Liver (tissue), 3 donors: ENCODE measurements around the gene KRTAP9-3.

Source experiments
- EGR1 ChIP-seq, 2 donors: IDR thresholded peaks; 2 replicates each; pipeline ENCODE4 v1.6.1; 2016 to 2018; ENCODE audit warnings: antibody characterized with exemption in 2 of 2, low read depth in 2 of 2
- FOXA2 ChIP-seq: IDR thresholded peaks from 2 replicates; pipeline ENCODE4 v1.6.1; 2016; ENCODE audit warnings: antibody characterized with exemption
- GABPA ChIP-seq, 2 donors: IDR thresholded peaks in 1 of 2; conservative IDR thresholded peaks in 1 of 2; 2 replicates each; pipeline ENCODE4 v1.6.1; 2016; ENCODE audit warnings: antibody characterized with exemption in 2 of 2, mild to moderate bottlenecking in 1 of 2, moderate library complexity in 1 of 2
- HNF4G ChIP-seq: IDR thresholded peaks from 2 replicates; pipeline ENCODE4 v1.6.1; 2016; ENCODE audit warnings: antibody characterized with exemption
- JUND ChIP-seq, 2 donors: IDR thresholded peaks; 2 replicates each; pipeline ENCODE4 v1.6.1; 2016; ENCODE audit warnings: antibody characterized with exemption in 2 of 2
- NR2F2 ChIP-seq: IDR thresholded peaks from 2 replicates; pipeline ENCODE4 v1.6.1; 2016; ENCODE audit warnings: antibody characterized with exemption
- TAF1 ChIP-seq: conservative IDR thresholded peaks from 2 replicates; pipeline ENCODE4 v1.6.1; 2016; ENCODE audit warnings: antibody characterized with exemption, mild to moderate bottlenecking
- YY1 ChIP-seq: IDR thresholded peaks from 2 replicates; pipeline ENCODE4 v1.6.1; 2016; ENCODE audit warnings: antibody characterized with exemption, mild to moderate bottlenecking
- TF ChIP-seq, protein P1 (sequence below): fragments of 150-350 bp; IDR thresholded peaks from 2 replicates; pipeline ENCODE4 v1.5.1; 2017; ENCODE audit warnings: improper control_type of control experiment, low read depth, low read length; ENCODE audit not compliant: missing input control
- TF ChIP-seq, protein P2 (sequence below): IDR thresholded peaks from 2 replicates; pipeline ENCODE4 v1.6.1; 2016; ENCODE audit warnings: antibody characterized with exemption
- TF ChIP-seq, protein P3 (sequence below): IDR thresholded peaks from 2 replicates; pipeline ENCODE4 v1.6.1; 2016; ENCODE audit warnings: antibody characterized with exemption, mild to moderate bottlenecking
- TF ChIP-seq, protein P4 (sequence below): IDR thresholded peaks from 2 replicates; pipeline ENCODE4 v1.6.1; 2016; ENCODE audit warnings: antibody characterized with exemption
- donor health status: healthy.
- donor health status: healthy.

DNA sequence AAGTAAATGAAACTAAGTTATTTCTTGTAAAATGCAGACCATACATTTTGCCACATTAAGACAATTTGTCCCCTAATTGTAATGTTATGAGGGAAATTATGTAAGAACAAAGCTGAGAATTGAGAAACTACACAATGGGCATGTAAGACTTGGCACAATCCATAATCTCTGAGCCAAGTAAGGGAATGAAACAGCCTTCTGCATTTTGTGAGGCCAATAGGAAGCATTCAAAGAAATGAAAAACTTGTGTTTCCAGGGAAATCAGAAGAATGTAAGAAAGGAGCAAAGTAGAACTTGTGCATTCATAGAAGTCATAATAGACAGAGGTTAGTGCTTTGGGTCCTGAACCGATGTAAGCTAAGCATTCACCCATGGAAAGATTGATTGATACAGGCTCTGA lies 19.0 kb downstream of the KRTAP9-3 start:
- TF ChIP-seq, protein P1, sequence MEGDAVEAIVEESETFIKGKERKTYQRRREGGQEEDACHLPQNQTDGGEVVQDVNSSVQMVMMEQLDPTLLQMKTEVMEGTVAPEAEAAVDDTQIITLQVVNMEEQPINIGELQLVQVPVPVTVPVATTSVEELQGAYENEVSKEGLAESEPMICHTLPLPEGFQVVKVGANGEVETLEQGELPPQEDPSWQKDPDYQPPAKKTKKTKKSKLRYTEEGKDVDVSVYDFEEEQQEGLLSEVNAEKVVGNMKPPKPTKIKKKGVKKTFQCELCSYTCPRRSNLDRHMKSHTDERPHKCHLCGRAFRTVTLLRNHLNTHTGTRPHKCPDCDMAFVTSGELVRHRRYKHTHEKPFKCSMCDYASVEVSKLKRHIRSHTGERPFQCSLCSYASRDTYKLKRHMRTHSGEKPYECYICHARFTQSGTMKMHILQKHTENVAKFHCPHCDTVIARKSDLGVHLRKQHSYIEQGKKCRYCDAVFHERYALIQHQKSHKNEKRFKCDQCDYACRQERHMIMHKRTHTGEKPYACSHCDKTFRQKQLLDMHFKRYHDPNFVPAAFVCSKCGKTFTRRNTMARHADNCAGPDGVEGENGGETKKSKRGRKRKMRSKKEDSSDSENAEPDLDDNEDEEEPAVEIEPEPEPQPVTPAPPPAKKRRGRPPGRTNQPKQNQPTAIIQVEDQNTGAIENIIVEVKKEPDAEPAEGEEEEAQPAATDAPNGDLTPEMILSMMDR = no peak
- no peak for TF ChIP-seq JUND (IDR thresholded peaks at IDR 0.05)
- TF ChIP-seq EGR1 (IDR thresholded peaks at IDR 0.05; ENCODE audit: low read depth in 2 of 2) = no peak
- TF ChIP-seq YY1 = no peak
- TF ChIP-seq TAF1 = no peak
- TF ChIP-seq, protein P2, sequence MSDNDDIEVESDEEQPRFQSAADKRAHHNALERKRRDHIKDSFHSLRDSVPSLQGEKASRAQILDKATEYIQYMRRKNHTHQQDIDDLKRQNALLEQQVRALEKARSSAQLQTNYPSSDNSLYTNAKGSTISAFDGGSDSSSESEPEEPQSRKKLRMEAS = no peak
- TF ChIP-seq, protein P3, sequence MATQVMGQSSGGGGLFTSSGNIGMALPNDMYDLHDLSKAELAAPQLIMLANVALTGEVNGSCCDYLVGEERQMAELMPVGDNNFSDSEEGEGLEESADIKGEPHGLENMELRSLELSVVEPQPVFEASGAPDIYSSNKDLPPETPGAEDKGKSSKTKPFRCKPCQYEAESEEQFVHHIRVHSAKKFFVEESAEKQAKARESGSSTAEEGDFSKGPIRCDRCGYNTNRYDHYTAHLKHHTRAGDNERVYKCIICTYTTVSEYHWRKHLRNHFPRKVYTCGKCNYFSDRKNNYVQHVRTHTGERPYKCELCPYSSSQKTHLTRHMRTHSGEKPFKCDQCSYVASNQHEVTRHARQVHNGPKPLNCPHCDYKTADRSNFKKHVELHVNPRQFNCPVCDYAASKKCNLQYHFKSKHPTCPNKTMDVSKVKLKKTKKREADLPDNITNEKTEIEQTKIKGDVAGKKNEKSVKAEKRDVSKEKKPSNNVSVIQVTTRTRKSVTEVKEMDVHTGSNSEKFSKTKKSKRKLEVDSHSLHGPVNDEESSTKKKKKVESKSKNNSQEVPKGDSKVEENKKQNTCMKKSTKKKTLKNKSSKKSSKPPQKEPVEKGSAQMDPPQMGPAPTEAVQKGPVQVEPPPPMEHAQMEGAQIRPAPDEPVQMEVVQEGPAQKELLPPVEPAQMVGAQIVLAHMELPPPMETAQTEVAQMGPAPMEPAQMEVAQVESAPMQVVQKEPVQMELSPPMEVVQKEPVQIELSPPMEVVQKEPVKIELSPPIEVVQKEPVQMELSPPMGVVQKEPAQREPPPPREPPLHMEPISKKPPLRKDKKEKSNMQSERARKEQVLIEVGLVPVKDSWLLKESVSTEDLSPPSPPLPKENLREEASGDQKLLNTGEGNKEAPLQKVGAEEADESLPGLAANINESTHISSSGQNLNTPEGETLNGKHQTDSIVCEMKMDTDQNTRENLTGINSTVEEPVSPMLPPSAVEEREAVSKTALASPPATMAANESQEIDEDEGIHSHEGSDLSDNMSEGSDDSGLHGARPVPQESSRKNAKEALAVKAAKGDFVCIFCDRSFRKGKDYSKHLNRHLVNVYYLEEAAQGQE = no peak
- TF ChIP-seq, protein P4, sequence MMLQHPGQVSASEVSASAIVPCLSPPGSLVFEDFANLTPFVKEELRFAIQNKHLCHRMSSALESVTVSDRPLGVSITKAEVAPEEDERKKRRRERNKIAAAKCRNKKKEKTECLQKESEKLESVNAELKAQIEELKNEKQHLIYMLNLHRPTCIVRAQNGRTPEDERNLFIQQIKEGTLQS = no peak
- no peak for TF ChIP-seq NR2F2
- TF ChIP-seq HNF4G = no peak
- TF ChIP-seq GABPA (IDR thresholded peaks at IDR 0.05 in 1 of 2, conservative IDR thresholded peaks at IDR 0.05 in 1 of 2) = no peak
- no peak for TF ChIP-seq FOXA2
